Liver (tissue), 9 donors: ENCODE results near the gene MAP3K21. TPM values are rescaled to one million over a fixed set of nuclear protein-coding genes. Genes with fewer than 3 reads are reported as not detected.

Experiments used
- DNase-seq: peaks from one replicate; pipeline ENCODE4 v3.0.0-alpha.2; 2017; ENCODE audit warnings: low spot score
- H3K27ac ChIP-seq, 2 donors: one replicate each; pipeline ENCODE4 v1.7.0; 2013; ENCODE audit warnings: inconsistent platforms in 2 of 2, low read length in 2 of 2, control low read depth in 1 of 2, low read depth in 1 of 2, mild to moderate bottlenecking in 1 of 2
- H3K27me3 ChIP-seq, 4 donors: one replicate each; pipeline versions ENCODE4 v1.6.1 to v1.7.0; 2013; ENCODE audit warnings: low read length in 3 of 4, inconsistent platforms in 1 of 4, mild to moderate bottlenecking in 1 of 4, moderate library complexity in 1 of 4; ENCODE audit not compliant: control insufficient read depth in 4 of 4, insufficient read depth in 4 of 4
- H3K36me3 ChIP-seq, 4 donors: one replicate each; pipeline versions ENCODE4 v1.6.1 to v1.7.0; 2013; ENCODE audit warnings: low read length in 3 of 4, mild to moderate bottlenecking in 3 of 4, low read depth in 1 of 4, moderate library complexity in 1 of 4; ENCODE audit not compliant: control insufficient read depth in 4 of 4, insufficient read depth in 3 of 4
- H3K4me1 ChIP-seq, 4 donors: one replicate each; pipeline versions ENCODE4 v1.6.1 to v1.7.0; 2013; ENCODE audit warnings: low read length in 3 of 4, mild to moderate bottlenecking in 3 of 4, moderate library complexity in 1 of 4; ENCODE audit not compliant: control insufficient read depth in 4 of 4, insufficient read depth in 4 of 4
- H3K4me3 ChIP-seq, 3 donors: one replicate each; pipeline versions ENCODE4 v1.6.1 to v1.7.0; 2013; ENCODE audit warnings: low read length in 3 of 3, control low read depth in 1 of 3, low read depth in 1 of 3, mild to moderate bottlenecking in 1 of 3
- H3K9ac ChIP-seq, 2 donors: one replicate each; pipeline ENCODE4 v1.7.0; 2013; ENCODE audit warnings: low read length in 2 of 2, mild to moderate bottlenecking in 2 of 2, moderate library complexity in 2 of 2, control low read depth in 1 of 2, low read depth in 1 of 2
- H3K9me3 ChIP-seq, 4 donors: one replicate each; pipeline versions ENCODE4 v1.6.1 to v1.7.0; 2013; ENCODE audit warnings: low read length in 3 of 4; ENCODE audit not compliant: control insufficient read depth in 4 of 4
- EGR1 ChIP-seq, 2 donors: IDR thresholded peaks; 2 replicates each; pipeline ENCODE4 v1.6.1; 2016 to 2018; ENCODE audit warnings: antibody characterized with exemption in 2 of 2, low read depth in 2 of 2
- FOXA1 ChIP-seq: IDR thresholded peaks from 2 replicates; pipeline ENCODE4 v1.6.1; 2016; ENCODE audit warnings: antibody characterized with exemption
- FOXA2 ChIP-seq: IDR thresholded peaks from 2 replicates; pipeline ENCODE4 v1.6.1; 2016; ENCODE audit warnings: antibody characterized with exemption
- GABPA ChIP-seq, 2 donors: IDR thresholded peaks in 1 of 2; conservative IDR thresholded peaks in 1 of 2; 2 replicates each; pipeline ENCODE4 v1.6.1; 2016; ENCODE audit warnings: antibody characterized with exemption in 2 of 2, mild to moderate bottlenecking in 1 of 2, moderate library complexity in 1 of 2
- HNF4A ChIP-seq, 2 donors: conservative IDR thresholded peaks; 2 replicates each; pipeline ENCODE4 v1.6.1; 2016; ENCODE audit warnings: antibody characterized with exemption in 2 of 2, mild to moderate bottlenecking in 2 of 2
- HNF4G ChIP-seq: IDR thresholded peaks from 2 replicates; pipeline ENCODE4 v1.6.1; 2016; ENCODE audit warnings: antibody characterized with exemption
- JUND ChIP-seq, 2 donors: IDR thresholded peaks; 2 replicates each; pipeline ENCODE4 v1.6.1; 2016; ENCODE audit warnings: antibody characterized with exemption in 2 of 2
- NR2F2 ChIP-seq: IDR thresholded peaks from 2 replicates; pipeline ENCODE4 v1.6.1; 2016; ENCODE audit warnings: antibody characterized with exemption
- RAD21 ChIP-seq, 2 donors: IDR thresholded peaks; 2 replicates each; pipeline ENCODE4 v1.6.1; 2016; ENCODE audit warnings: antibody characterized with exemption in 2 of 2, mild to moderate bottlenecking in 2 of 2
- RXRA ChIP-seq, 2 donors: IDR thresholded peaks; 2 replicates each; pipeline ENCODE4 v1.6.1; 2017 to 2018; ENCODE audit warnings: antibody characterized with exemption in 2 of 2, mild to moderate bottlenecking in 1 of 2
- SP1 ChIP-seq: IDR thresholded peaks from 2 replicates; pipeline ENCODE4 v1.6.1; 2018; ENCODE audit warnings: antibody characterized with exemption, mild to moderate bottlenecking
- TAF1 ChIP-seq: conservative IDR thresholded peaks from 2 replicates; pipeline ENCODE4 v1.6.1; 2016; ENCODE audit warnings: antibody characterized with exemption, mild to moderate bottlenecking
- YY1 ChIP-seq: IDR thresholded peaks from 2 replicates; pipeline ENCODE4 v1.6.1; 2016; ENCODE audit warnings: antibody characterized with exemption, mild to moderate bottlenecking
- WGBS: extraction: QIAGEN DNeasy Blood & Tissue Kit; methylation state at CpG from one replicate; pipeline ENCODE4 v1.1.7; 2013; 5-methylcytosine and 5-hydroxymethylcytosine counted together
- polyA plus RNA-seq, 2 donors: library from polyadenylated mRNA; stranded (reverse) in 1 of 2; unstranded in 1 of 2; fragments of 200-250 nt in 1 of 2; fragments of >200 nt in 1 of 2; fragmentation: Nextera tagmentation in 1 of 2; extraction: Ambion mirVana in 1 of 2; gene quantifications; one replicate each; pipeline versions ENCODE4 v1.2.1 to v1.2.3, GENCODE V29; 2013 to 2015
- total RNA-seq, 2 donors: library from RNA; depleted of rRNA; stranded (reverse); fragments of >200 nt; gene quantifications; one replicate each; pipeline ENCODE4 v1.2.3, GENCODE V29; 2014
- TF ChIP-seq, protein P1 (sequence below): fragments of 150-350 bp; IDR thresholded peaks from 2 replicates; pipeline ENCODE4 v1.5.1; 2017; ENCODE audit warnings: improper control_type of control experiment, low read depth, low read length; ENCODE audit not compliant: missing input control
- TF ChIP-seq, protein P2 (sequence below): IDR thresholded peaks from 2 replicates; pipeline ENCODE4 v1.6.1; 2016; ENCODE audit warnings: antibody characterized with exemption, mild to moderate bottlenecking
- TF ChIP-seq, protein P3 (sequence below): IDR thresholded peaks from 2 replicates; pipeline ENCODE4 v1.6.1; 2016; ENCODE audit warnings: antibody characterized with exemption
- TF ChIP-seq, protein P4 (sequence below): IDR thresholded peaks from 2 replicates; pipeline ENCODE4 v1.6.1; 2016; ENCODE audit warnings: antibody characterized with exemption
- TF ChIP-seq, protein P5 (sequence below): IDR thresholded peaks from 2 replicates; pipeline ENCODE4 v1.6.1; 2016; ENCODE audit warnings: antibody characterized with exemption
- donor health status: healthy.
- donor health status: healthy.
- donor health status: healthy.
- donor health status: healthy.
- donor health status: healthy.

Gene MAP3K21
- total and polyA plus RNA-seq, 4 donors, result 0.51 to 7.3 (median 1.6) TPM

DNA sequence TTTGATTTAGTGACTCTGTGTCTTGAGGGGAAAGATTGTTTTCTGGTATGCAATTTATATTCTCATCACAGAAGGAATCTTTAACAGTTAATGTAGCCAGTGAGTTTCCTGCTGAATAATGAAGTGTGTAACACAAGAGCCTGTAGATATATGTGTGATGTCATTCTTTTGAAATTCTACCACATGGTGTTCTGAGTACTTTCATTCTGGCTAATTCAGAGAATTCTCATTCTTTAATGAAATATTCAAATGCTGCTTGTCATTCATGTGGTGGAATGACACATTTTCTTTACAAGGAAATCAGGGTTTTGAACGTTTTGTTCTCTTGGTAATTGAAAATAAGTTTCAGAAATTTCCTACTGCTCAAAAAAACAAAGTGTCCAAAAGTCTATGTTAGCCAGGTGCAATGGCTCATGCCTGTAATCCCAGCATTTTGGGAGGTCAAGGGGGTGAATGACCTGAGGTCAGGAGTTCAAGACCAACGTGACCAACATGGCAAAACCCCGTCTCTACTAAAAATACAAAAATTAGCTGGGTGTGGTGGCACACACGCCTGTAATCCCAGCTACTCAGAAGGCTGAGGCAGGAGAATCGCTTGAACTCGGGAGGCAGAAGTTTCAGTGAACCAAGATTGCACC lies 79.6 kb downstream of the MAP3K21 start:
- H3K4me3 ChIP-seq, result no peak overlapping the region
- peaks cover 0 to 5% (median 0%) of the 10 kb centered on the region in 4 donors for H3K9me3 ChIP-seq
- H3K27me3 ChIP-seq, result no peaks in the 10 kb centered on the region
- DNase-seq, result no peak
- peak overlapping the region; percentile 22 to 50 for H3K27ac ChIP-seq
- no peaks in the 10 kb centered on the region for H3K36me3 ChIP-seq
- WGBS, result 42% methylated on average over 6 of the region's 6 CpGs
- peaks cover 0 to 14% (median 3%) of the 10 kb centered on the region in 4 donors for H3K4me1 ChIP-seq
- no peak overlapping the region for H3K9ac ChIP-seq
- TF ChIP-seq GABPA (IDR thresholded peaks at IDR 0.05 in 1 of 2, conservative IDR thresholded peaks at IDR 0.05 in 1 of 2), result no peak
- TF ChIP-seq HNF4A (conservative IDR thresholded peaks at IDR 0.05), result peak; percentile 14 to 43
- TF ChIP-seq, protein P1, sequence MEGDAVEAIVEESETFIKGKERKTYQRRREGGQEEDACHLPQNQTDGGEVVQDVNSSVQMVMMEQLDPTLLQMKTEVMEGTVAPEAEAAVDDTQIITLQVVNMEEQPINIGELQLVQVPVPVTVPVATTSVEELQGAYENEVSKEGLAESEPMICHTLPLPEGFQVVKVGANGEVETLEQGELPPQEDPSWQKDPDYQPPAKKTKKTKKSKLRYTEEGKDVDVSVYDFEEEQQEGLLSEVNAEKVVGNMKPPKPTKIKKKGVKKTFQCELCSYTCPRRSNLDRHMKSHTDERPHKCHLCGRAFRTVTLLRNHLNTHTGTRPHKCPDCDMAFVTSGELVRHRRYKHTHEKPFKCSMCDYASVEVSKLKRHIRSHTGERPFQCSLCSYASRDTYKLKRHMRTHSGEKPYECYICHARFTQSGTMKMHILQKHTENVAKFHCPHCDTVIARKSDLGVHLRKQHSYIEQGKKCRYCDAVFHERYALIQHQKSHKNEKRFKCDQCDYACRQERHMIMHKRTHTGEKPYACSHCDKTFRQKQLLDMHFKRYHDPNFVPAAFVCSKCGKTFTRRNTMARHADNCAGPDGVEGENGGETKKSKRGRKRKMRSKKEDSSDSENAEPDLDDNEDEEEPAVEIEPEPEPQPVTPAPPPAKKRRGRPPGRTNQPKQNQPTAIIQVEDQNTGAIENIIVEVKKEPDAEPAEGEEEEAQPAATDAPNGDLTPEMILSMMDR, result no peak
- TF ChIP-seq FOXA2, result no peak
- peak; percentile 54 to 89 for TF ChIP-seq RXRA (IDR thresholded peaks at IDR 0.05)
- TF ChIP-seq FOXA1, result no peak
- TF ChIP-seq, protein P2, sequence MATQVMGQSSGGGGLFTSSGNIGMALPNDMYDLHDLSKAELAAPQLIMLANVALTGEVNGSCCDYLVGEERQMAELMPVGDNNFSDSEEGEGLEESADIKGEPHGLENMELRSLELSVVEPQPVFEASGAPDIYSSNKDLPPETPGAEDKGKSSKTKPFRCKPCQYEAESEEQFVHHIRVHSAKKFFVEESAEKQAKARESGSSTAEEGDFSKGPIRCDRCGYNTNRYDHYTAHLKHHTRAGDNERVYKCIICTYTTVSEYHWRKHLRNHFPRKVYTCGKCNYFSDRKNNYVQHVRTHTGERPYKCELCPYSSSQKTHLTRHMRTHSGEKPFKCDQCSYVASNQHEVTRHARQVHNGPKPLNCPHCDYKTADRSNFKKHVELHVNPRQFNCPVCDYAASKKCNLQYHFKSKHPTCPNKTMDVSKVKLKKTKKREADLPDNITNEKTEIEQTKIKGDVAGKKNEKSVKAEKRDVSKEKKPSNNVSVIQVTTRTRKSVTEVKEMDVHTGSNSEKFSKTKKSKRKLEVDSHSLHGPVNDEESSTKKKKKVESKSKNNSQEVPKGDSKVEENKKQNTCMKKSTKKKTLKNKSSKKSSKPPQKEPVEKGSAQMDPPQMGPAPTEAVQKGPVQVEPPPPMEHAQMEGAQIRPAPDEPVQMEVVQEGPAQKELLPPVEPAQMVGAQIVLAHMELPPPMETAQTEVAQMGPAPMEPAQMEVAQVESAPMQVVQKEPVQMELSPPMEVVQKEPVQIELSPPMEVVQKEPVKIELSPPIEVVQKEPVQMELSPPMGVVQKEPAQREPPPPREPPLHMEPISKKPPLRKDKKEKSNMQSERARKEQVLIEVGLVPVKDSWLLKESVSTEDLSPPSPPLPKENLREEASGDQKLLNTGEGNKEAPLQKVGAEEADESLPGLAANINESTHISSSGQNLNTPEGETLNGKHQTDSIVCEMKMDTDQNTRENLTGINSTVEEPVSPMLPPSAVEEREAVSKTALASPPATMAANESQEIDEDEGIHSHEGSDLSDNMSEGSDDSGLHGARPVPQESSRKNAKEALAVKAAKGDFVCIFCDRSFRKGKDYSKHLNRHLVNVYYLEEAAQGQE, result no peak

DNA sequence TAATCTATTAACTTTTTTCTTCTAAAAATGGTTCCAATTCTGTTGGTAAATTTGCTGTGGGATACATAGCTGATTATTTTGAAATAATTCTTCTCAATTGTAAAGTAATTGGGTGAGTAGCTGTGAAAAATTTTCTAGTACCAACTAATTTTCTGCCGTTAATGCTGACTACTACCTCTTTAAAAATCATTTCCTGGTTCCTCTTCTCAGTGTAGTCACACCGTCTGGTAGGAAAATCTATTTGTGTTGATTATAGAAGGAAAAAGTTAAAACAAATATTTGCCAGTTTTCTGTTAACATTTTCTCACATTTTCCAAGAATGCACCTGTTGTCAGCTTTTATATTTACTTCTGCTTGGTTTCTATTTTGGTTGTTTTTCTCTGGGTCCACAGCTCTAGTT lies 82.0 kb downstream of the MAP3K21 start:
- Histone ChIP-seq H3K4me3 (no peak overlapping the region), H3K9ac (peak overlapping the region in 1 of 2 donors; percentile 27)
- WGBS, result 26% methylated on average over 2 of the region's 2 CpGs
- TF ChIP-seq, protein P2, result no peak
- TF ChIP-seq FOXA2 (no peak), TAF1 (no peak), EGR1 (IDR thresholded peaks at IDR 0.05; ENCODE audit: low read depth in 2 of 2) (no peak), NR2F2 (no peak), RAD21 (IDR thresholded peaks at IDR 0.05) (no peak), RXRA (IDR thresholded peaks at IDR 0.05) (no peak), YY1 (no peak), FOXA1 (no peak), HNF4G (no peak), SP1 (no peak), HNF4A (conservative IDR thresholded peaks at IDR 0.05) (no peak), JUND (IDR thresholded peaks at IDR 0.05) (no peak)
- TF ChIP-seq, protein P3, sequence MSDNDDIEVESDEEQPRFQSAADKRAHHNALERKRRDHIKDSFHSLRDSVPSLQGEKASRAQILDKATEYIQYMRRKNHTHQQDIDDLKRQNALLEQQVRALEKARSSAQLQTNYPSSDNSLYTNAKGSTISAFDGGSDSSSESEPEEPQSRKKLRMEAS, result no peak
- TF ChIP-seq, protein P4, sequence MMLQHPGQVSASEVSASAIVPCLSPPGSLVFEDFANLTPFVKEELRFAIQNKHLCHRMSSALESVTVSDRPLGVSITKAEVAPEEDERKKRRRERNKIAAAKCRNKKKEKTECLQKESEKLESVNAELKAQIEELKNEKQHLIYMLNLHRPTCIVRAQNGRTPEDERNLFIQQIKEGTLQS, result no peak
- TF ChIP-seq, protein P1, result no peak
- TF ChIP-seq, protein P5, sequence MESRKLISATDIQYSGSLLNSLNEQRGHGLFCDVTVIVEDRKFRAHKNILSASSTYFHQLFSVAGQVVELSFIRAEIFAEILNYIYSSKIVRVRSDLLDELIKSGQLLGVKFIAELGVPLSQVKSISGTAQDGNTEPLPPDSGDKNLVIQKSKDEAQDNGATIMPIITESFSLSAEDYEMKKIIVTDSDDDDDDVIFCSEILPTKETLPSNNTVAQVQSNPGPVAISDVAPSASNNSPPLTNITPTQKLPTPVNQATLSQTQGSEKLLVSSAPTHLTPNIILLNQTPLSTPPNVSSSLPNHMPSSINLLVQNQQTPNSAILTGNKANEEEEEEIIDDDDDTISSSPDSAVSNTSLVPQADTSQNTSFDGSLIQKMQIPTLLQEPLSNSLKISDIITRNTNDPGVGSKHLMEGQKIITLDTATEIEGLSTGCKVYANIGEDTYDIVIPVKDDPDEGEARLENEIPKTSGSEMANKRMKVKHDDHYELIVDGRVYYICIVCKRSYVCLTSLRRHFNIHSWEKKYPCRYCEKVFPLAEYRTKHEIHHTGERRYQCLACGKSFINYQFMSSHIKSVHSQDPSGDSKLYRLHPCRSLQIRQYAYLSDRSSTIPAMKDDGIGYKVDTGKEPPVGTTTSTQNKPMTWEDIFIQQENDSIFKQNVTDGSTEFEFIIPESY, result no peak

More for the DNA sequence above, 82.0 kb downstream of the MAP3K21 start:
- H3K27ac ChIP-seq, result peak overlapping the region; percentile 36 to 53
- no peaks in the 10 kb centered on the region for H3K27me3 ChIP-seq
- H3K36me3 ChIP-seq, result no peaks in the 10 kb centered on the region
- no peak for DNase-seq
- peaks cover 0 to 5% (median 0%) of the 10 kb centered on the region in 4 donors for H3K9me3 ChIP-seq
- H3K4me1 ChIP-seq, result peaks cover 0 to 14% (median 3%) of the 10 kb centered on the region in 4 donors
